Measurements from ENCODE around the gene COL7A1.

Gene COL7A1

DNA sequence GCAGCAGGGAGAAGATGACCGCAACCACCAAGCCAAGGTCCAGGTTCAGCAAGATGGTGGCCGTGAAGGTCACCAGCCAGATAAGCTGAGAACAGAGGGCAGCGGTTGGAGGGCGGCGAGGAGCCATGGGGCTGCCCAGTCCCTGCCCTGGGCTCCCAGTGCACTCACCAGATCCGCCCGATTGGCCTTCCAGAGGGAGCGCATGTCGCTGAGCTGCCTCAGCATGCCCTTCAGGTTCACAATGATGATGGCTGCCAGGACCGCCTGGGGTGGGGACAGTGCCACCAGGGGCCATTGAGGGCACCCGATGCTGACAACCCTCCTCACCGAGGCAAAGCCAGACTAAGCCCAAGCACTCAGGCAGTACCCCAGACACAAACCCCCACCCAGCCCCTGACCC is 34.8 kb upstream of the COL7A1 start:
- no peak for TF ChIP-seq ZBTB7A (IDR thresholded peaks at IDR 0.05; ENCODE audit: low read depth)
- no peak for TF ChIP-seq EGR1 (IDR thresholded peaks at IDR 0.05)
- no peak for TF ChIP-seq TAF1 (IDR thresholded peaks at IDR 0.05; ENCODE audit: low read depth)
- TF ChIP-seq EP300 (IDR thresholded peaks at IDR 0.05; ENCODE audit: borderline replicate concordance) = no peak
- TF ChIP-seq, protein P1, sequence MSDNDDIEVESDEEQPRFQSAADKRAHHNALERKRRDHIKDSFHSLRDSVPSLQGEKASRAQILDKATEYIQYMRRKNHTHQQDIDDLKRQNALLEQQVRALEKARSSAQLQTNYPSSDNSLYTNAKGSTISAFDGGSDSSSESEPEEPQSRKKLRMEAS (IDR thresholded peaks at IDR 0.05) = no peak
- TF ChIP-seq, protein P2, sequence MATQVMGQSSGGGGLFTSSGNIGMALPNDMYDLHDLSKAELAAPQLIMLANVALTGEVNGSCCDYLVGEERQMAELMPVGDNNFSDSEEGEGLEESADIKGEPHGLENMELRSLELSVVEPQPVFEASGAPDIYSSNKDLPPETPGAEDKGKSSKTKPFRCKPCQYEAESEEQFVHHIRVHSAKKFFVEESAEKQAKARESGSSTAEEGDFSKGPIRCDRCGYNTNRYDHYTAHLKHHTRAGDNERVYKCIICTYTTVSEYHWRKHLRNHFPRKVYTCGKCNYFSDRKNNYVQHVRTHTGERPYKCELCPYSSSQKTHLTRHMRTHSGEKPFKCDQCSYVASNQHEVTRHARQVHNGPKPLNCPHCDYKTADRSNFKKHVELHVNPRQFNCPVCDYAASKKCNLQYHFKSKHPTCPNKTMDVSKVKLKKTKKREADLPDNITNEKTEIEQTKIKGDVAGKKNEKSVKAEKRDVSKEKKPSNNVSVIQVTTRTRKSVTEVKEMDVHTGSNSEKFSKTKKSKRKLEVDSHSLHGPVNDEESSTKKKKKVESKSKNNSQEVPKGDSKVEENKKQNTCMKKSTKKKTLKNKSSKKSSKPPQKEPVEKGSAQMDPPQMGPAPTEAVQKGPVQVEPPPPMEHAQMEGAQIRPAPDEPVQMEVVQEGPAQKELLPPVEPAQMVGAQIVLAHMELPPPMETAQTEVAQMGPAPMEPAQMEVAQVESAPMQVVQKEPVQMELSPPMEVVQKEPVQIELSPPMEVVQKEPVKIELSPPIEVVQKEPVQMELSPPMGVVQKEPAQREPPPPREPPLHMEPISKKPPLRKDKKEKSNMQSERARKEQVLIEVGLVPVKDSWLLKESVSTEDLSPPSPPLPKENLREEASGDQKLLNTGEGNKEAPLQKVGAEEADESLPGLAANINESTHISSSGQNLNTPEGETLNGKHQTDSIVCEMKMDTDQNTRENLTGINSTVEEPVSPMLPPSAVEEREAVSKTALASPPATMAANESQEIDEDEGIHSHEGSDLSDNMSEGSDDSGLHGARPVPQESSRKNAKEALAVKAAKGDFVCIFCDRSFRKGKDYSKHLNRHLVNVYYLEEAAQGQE (IDR thresholded peaks at IDR 0.05; ENCODE audit: low read depth) = no peak
- TF ChIP-seq FOXM1 (IDR thresholded peaks at IDR 0.05; ENCODE audit: borderline replicate concordance, low read depth) = no peak
- TF ChIP-seq TCF12 (IDR thresholded peaks at IDR 0.05; ENCODE audit: low read depth) = no peak
- TF ChIP-seq CEBPB (IDR thresholded peaks at IDR 0.05) = no peak
- TF ChIP-seq TEAD4 (IDR thresholded peaks at IDR 0.05) = no peak
- no peak for TF ChIP-seq CREB1 (IDR thresholded peaks at IDR 0.05; ENCODE audit: low read depth)
- TF ChIP-seq, protein P3, sequence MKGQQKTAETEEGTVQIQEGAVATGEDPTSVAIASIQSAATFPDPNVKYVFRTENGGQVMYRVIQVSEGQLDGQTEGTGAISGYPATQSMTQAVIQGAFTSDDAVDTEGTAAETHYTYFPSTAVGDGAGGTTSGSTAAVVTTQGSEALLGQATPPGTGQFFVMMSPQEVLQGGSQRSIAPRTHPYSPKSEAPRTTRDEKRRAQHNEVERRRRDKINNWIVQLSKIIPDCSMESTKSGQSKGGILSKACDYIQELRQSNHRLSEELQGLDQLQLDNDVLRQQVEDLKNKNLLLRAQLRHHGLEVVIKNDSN (IDR thresholded peaks at IDR 0.05) = no peak
- TF ChIP-seq NFIC (IDR thresholded peaks at IDR 0.05) = no peak
- TF ChIP-seq YY1 (IDR thresholded peaks at IDR 0.05; ENCODE audit: low read depth) = no peak
- TF ChIP-seq RAD21 (IDR thresholded peaks at IDR 0.05; ENCODE audit: low read depth) = no peak

DNA sequence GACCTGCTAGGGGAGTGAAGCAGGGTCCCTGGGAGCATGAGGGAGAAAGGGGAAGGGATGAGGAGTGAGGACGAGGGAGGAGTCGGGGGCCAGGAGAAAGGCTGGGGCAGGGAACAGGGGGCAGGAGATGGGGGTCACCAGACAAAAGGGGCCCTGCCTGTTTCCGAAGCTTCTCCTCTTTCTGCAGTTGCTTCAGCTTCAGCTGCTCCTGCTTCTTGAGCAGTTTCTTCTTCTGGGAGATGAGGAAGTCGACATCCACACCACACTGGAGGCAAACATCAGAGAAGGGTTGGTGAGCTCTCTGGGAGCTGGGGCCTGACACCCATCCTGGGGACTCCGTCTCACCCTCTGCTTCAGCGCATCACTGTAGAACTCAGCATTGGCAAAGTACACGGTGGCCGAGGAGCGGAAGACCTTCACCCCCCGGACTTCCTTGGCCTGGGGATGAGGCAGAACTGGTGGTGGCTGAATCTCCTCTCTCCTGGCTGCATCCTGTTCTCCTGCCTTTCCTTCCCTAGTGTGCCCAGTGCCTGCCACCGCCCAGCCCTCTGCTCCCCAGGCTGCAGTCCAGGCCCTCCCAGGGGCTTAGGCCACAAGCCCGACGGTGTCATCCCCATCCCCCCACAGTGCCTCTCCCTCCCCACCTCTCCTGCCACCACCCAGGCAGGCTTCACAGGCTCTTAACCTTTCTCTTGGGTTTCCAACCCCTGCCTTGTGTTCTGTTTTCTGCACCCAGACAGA is 33.3 kb upstream of the COL7A1 start:
- TF ChIP-seq, protein P1 (IDR thresholded peaks at IDR 0.05) = no peak
- TF ChIP-seq RAD21 (IDR thresholded peaks at IDR 0.05; ENCODE audit: low read depth) (no peak), EP300 (IDR thresholded peaks at IDR 0.05; ENCODE audit: borderline replicate concordance) (no peak), TAF1 (IDR thresholded peaks at IDR 0.05; ENCODE audit: low read depth) (no peak), TEAD4 (IDR thresholded peaks at IDR 0.05) (no peak), FOXM1 (IDR thresholded peaks at IDR 0.05; ENCODE audit: borderline replicate concordance, low read depth) (no peak), EGR1 (IDR thresholded peaks at IDR 0.05) (no peak), NFIC (IDR thresholded peaks at IDR 0.05) (no peak), CEBPB (IDR thresholded peaks at IDR 0.05) (no peak)
- TF ChIP-seq, protein P2 (IDR thresholded peaks at IDR 0.05; ENCODE audit: low read depth) = no peak
- TF ChIP-seq, protein P3 (IDR thresholded peaks at IDR 0.05) = no peak

DNA sequence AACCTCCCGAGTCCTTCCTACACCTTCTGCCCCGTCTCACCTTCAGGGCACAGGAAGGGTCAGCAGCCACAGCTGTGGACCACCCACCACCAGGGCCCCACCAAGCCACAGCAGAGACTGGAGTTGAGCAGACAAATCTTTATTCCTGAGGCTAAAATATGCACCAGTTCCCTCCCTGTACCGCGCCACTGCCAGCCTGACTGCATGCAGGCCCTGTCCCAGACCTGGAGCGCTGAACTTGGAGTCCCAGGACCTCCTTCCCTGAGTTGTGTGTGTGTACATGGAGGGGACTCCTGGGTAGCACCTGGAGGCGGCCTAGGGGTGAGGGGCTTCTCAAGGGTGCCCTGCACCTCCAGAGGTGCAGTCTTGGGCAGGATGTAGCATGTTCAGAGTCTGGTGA is 30.5 kb upstream of the COL7A1 start:
- TF ChIP-seq TEAD4 (IDR thresholded peaks at IDR 0.05) = no peak
- no peak for TF ChIP-seq YY1 (IDR thresholded peaks at IDR 0.05; ENCODE audit: low read depth)
- TF ChIP-seq, protein P2 (IDR thresholded peaks at IDR 0.05; ENCODE audit: low read depth) = no peak
- no peak for TF ChIP-seq EGR1 (IDR thresholded peaks at IDR 0.05)
- TF ChIP-seq TCF12 (IDR thresholded peaks at IDR 0.05; ENCODE audit: low read depth) = no peak
- no peak for TF ChIP-seq CEBPB (IDR thresholded peaks at IDR 0.05)
- TF ChIP-seq, protein P1 (IDR thresholded peaks at IDR 0.05) = no peak
- no peak for TF ChIP-seq EP300 (IDR thresholded peaks at IDR 0.05; ENCODE audit: borderline replicate concordance)
- TF ChIP-seq ZBTB7A (IDR thresholded peaks at IDR 0.05; ENCODE audit: low read depth) = no peak
- TF ChIP-seq RAD21 (IDR thresholded peaks at IDR 0.05; ENCODE audit: low read depth) = no peak
- no peak for TF ChIP-seq NFIC (IDR thresholded peaks at IDR 0.05)
- no peak for TF ChIP-seq TAF1 (IDR thresholded peaks at IDR 0.05; ENCODE audit: low read depth)
- TF ChIP-seq, protein P3 (IDR thresholded peaks at IDR 0.05) = no peak
- TF ChIP-seq FOXM1 (IDR thresholded peaks at IDR 0.05; ENCODE audit: borderline replicate concordance, low read depth) = no peak
- no peak for TF ChIP-seq CREB1 (IDR thresholded peaks at IDR 0.05; ENCODE audit: low read depth)
